HCT116 (cell line): ENCODE data around the gene FCER1G. TPM values are rescaled to one million over a fixed set of nuclear protein-coding genes. Genes with fewer than 3 reads are reported as not detected.

Source experiments
- ATAC-seq: fragments of 200-7000 bp; cut with Tn5 transposase; 2 replicates; pipeline ENCODE4 v1.9.1; 2020; ENCODE audit warnings: mild to moderate bottlenecking, moderate library complexity
- BruUV-seq: library from RNA; stranded (reverse); fragments of 400-500 nt; replicated peaks from 2 replicates; lab custom pipeline; 2021; lab: Mats Ljungman, UMichigan
- CTCF ChIA-PET: fragments of 300-600 bp; sonication (Branson Sonifier 250); formaldehyde crosslinking; loops from one replicate; lab custom pipeline; 2021; ENCODE audit warnings: antibody characterized with exemption; lab: Charles Lee
- POLR2A ChIA-PET: fragments of 300-600, 350-600 bp; sonication (Branson Sonifier 250); formaldehyde crosslinking; loops from one replicate; lab custom pipeline; 2021; ENCODE audit warnings: antibody characterized with exemption; lab: Charles Lee
- RAD21 ChIA-PET, 2 experiments: fragments of 300-600 bp; sonication (Branson Sonifier 250); formaldehyde crosslinking; loops; one replicate each; lab custom pipeline; 2023; ENCODE audit warnings: low total read pairs in 2 of 2; ENCODE audit not compliant: uncharacterized antibody in 2 of 2, unreplicated experiment in 2 of 2, low non-redundant PET in 1 of 2; lab: Charles Lee
- DNase-seq: peaks from one replicate; pipeline ENCODE4 v3.0.0-alpha.2; 2010; ENCODE audit warnings: low read depth, low spot score
- H2AFZ ChIP-seq: fragments of 200-600 bp; shearing (Covaris generic), sonication (generic); 2 replicates; pipeline ENCODE4 v1.6.1; 2017; ENCODE audit warnings: low read depth, mixed run types, mixed read lengths, antibody characterized with exemption, low read length; ENCODE audit not compliant: poor library complexity, severe bottlenecking
- H3K27ac ChIP-seq: 2 replicates; pipeline ENCODE4 v1.5.1; 2012; ENCODE audit warnings: low read depth, low read length
- H3K27me3 ChIP-seq: fragments of 200-600 bp; sonication (generic); 2 replicates; pipeline ENCODE4 v1.6.1; 2016; ENCODE audit warnings: mixed run types, low read length, mixed read lengths; ENCODE audit not compliant: insufficient read depth
- H3K36me3 ChIP-seq, 2 experiments: fragments of 200-500 bp in 1 of 2; fragments of 200-600 bp in 1 of 2; sonication (Bioruptor generic) in 1 of 2; sonication (generic) in 1 of 2; 2 replicates each; pipeline versions ENCODE4 v1.5.1 to v1.6.1; 2014 to 2016; ENCODE audit warnings: low read length in 2 of 2, inconsistent platforms in 1 of 2, mixed read lengths in 1 of 2, mixed run types in 1 of 2; ENCODE audit not compliant: insufficient read depth in 2 of 2, control insufficient read depth in 1 of 2
- H3K4me1 ChIP-seq, 2 experiments: fragments of 200-600 bp in 1 of 2; sonication (generic) in 1 of 2; 2 replicates each; pipeline versions ENCODE4 v1.5.1 to v1.6.1; 2012 to 2017; ENCODE audit warnings: low read length in 2 of 2, inconsistent platforms in 1 of 2, mild to moderate bottlenecking in 1 of 2, mixed read lengths in 1 of 2, mixed run types in 1 of 2, moderate library complexity in 1 of 2; ENCODE audit not compliant: insufficient read depth in 2 of 2, control insufficient read depth in 1 of 2
- H3K4me2 ChIP-seq: fragments of 200-600 bp; sonication (generic); 2 replicates; pipeline ENCODE4 v1.6.1; 2017; ENCODE audit warnings: mixed run types, low read length, mixed read lengths
- H3K4me3 ChIP-seq, 2 experiments: fragments of 200-600 bp in 1 of 2; sonication (generic) in 1 of 2; replicated peaks in 1 of 2; 2 replicates each; pipeline ENCODE4 v1.5.1; 2011 to 2016; ENCODE audit warnings: low read length in 2 of 2, control low read depth in 1 of 2, low read depth in 1 of 2, mild to moderate bottlenecking in 1 of 2, mixed read lengths in 1 of 2, mixed run types in 1 of 2
- H3K79me2 ChIP-seq: fragments of 200-600 bp; sonication (generic); 2 replicates; pipeline ENCODE4 v1.6.1; 2017; ENCODE audit warnings: mild to moderate bottlenecking, mixed run types, low read length, moderate library complexity, mixed read lengths; ENCODE audit not compliant: insufficient read depth
- H3K9ac ChIP-seq: fragments of 200-600 bp; sonication (generic); 2 replicates; pipeline ENCODE4 v1.6.1; 2016; ENCODE audit warnings: low read length, mixed read lengths
- H3K9me2 ChIP-seq: fragments of 200-600 bp; sonication (generic), shearing (Covaris generic); 2 replicates; pipeline ENCODE4 v1.6.1; 2017; ENCODE audit warnings: mixed run types, mild to moderate bottlenecking, moderate library complexity; ENCODE audit not compliant: insufficient read depth
- H3K9me3 ChIP-seq, 2 experiments: fragments of 200-500 bp in 1 of 2; fragments of 200-600 bp in 1 of 2; sonication (Bioruptor generic) in 1 of 2; sonication (generic) in 1 of 2; 2 replicates each; pipeline ENCODE4 v1.6.1; 2014 to 2017; ENCODE audit warnings: low read length in 2 of 2, mixed read lengths in 2 of 2, inconsistent platforms in 1 of 2, low read depth in 1 of 2, mild to moderate bottlenecking in 1 of 2, mixed run types in 1 of 2, moderate library complexity in 1 of 2; ENCODE audit not compliant: control insufficient read depth in 1 of 2, insufficient read depth in 1 of 2
- H4K20me1 ChIP-seq: fragments of 200-600 bp; sonication (generic), shearing (Covaris generic); 2 replicates; pipeline ENCODE4 v1.6.1; 2017; ENCODE audit warnings: mixed run types, mild to moderate bottlenecking, moderate library complexity; ENCODE audit not compliant: insufficient read depth
- CEBPB ChIP-seq: IDR thresholded peaks from 2 replicates; pipeline ENCODE4 v1.6.1; 2012; ENCODE audit warnings: low read depth
- ELF1 ChIP-seq: IDR thresholded peaks from 2 replicates; pipeline ENCODE4 v1.6.1; 2012; ENCODE audit warnings: low read depth, borderline replicate concordance
- EZH2 ChIP-seq: fragments of 200-600 bp; sonication (generic); IDR thresholded peaks from 2 replicates; pipeline ENCODE4 v1.6.1; 2017; ENCODE audit warnings: antibody characterized with exemption, mixed run types
- FOSL1 ChIP-seq: IDR thresholded peaks from 2 replicates; pipeline ENCODE4 v1.6.1; 2012; ENCODE audit warnings: low read depth
- JUND ChIP-seq: IDR thresholded peaks from 2 replicates; pipeline ENCODE4 v1.6.1; 2012
- POLR2A ChIP-seq: IDR thresholded peaks from 2 replicates; pipeline ENCODE4 v1.7.0; 2011; ENCODE audit warnings: borderline replicate concordance; ENCODE audit not compliant: insufficient read depth, insufficient read length; ENCODE audit errors: extremely low read depth
- RAD21 ChIP-seq: IDR thresholded peaks from 2 replicates; pipeline ENCODE4 v1.6.1; 2012; ENCODE audit warnings: low read depth, mild to moderate bottlenecking
- SIN3A ChIP-seq: IDR thresholded peaks from 2 replicates; pipeline ENCODE4 v1.6.1; 2012; ENCODE audit warnings: low read depth
- SP1 ChIP-seq: IDR thresholded peaks from 2 replicates; pipeline ENCODE4 v1.6.1; 2012; ENCODE audit warnings: low read depth
- TCF7L2 ChIP-seq: IDR thresholded peaks from 2 replicates; pipeline ENCODE4 v1.7.0; 2011; ENCODE audit warnings: borderline replicate concordance, inconsistent platforms; ENCODE audit not compliant: insufficient read depth, insufficient read length; ENCODE audit errors: extremely low read depth
- intact Hi-C: fragments of 100-400 bp; cut with micrococcal nuclease; formaldehyde crosslinking; loops from 2 replicates; pipeline ENCODE4 v1.10.0; 2022
- total RNA-seq: library from RNA; stranded (reverse); gene quantifications from one replicate; pipeline ENCODE4 v1.2.1, GENCODE V29; 2021; ENCODE audit not compliant: unreplicated experiment
- TF ChIP-seq, protein P1 (sequence below): IDR thresholded peaks from 2 replicates; pipeline ENCODE4 v1.6.1; 2011; ENCODE audit warnings: mild to moderate bottlenecking, low read length, moderate library complexity; ENCODE audit not compliant: insufficient replicate concordance; ENCODE audit errors: extremely low read depth
- TF ChIP-seq, protein P2 (sequence below): IDR thresholded peaks from 2 replicates; pipeline ENCODE4 v1.6.1; 2012
- TF ChIP-seq, protein P3 (sequence below): IDR thresholded peaks from 2 replicates; pipeline ENCODE4 v1.6.1; 2012; ENCODE audit warnings: low read depth

Gene FCER1G
- total RNA-seq, 1 experiment from 2014 or later: 0.86 TPM

DNA sequence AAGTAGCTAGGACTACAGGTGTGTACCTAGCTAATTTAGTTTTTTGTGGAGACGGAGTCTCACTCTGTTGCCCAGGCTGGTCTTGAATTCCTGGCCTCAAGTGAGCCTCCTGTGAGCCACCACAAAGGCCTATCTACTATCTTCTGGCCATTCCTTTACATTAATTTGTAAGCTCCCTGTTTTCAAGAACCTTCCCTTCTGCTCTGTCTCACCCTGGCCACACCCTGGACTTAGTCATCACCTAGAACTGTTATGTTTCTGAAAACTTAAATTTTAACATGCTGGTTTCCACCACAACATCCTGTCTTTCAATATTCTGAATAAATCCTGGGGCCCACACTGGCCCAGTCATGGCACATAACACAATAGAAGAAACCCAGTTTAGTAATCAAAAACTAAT, 32.9 kb upstream of the FCER1G start:
- DNase-seq: no peak
- no TSS peak for BruUV-seq
- peak overlapping the region; percentile 45 for H3K4me2 ChIP-seq
- peak; percentile 14; the same call in 1 of the 2 replicates for TF ChIP-seq FOSL1
- TF ChIP-seq POLR2A: no peak
- TF ChIP-seq, all 23 proteins: peak for 1
- no peak overlapping the region; the same call in 1 of the 2 replicates for H3K9ac ChIP-seq
- no peaks in the 10 kb centered on the region for H3K9me3 ChIP-seq
- peaks cover 19 to 34% of the 10 kb centered on the region in 2 experiments for H3K4me1 ChIP-seq
- no peaks in the 10 kb centered on the region for H4K20me1 ChIP-seq
- ChIA-PET CTCF (interaction anchor here (0.9 to 1.7 kb wide), 2 partner anchors 43 to 199 kb away, joined by 3 to 8 read pairs; no protein-coding TSS in a partner anchor), RAD21 (no interaction called here), POLR2A (interaction anchor here (2.3 kb wide), 1 partner anchor 16 kb away, joined by 13 read pairs; the partner anchor contains the start of gene PPOX)
- no peak overlapping the region for H2AFZ ChIP-seq
- no peaks in the 10 kb centered on the region for H3K9me2 ChIP-seq
- no peaks in the 10 kb centered on the region for H3K36me3 ChIP-seq
- no peak for ATAC-seq
- intact Hi-C loops: no loop called here
- H3K4me3 ChIP-seq: peak overlapping the region in 1 of 2 experiments; percentile 4; a peak in 1 of 4 replicates
- no peaks in the 10 kb centered on the region for H3K27me3 ChIP-seq
- H3K79me2 ChIP-seq: no peaks in the 10 kb centered on the region
- no peak overlapping the region for H3K27ac ChIP-seq

DNA sequence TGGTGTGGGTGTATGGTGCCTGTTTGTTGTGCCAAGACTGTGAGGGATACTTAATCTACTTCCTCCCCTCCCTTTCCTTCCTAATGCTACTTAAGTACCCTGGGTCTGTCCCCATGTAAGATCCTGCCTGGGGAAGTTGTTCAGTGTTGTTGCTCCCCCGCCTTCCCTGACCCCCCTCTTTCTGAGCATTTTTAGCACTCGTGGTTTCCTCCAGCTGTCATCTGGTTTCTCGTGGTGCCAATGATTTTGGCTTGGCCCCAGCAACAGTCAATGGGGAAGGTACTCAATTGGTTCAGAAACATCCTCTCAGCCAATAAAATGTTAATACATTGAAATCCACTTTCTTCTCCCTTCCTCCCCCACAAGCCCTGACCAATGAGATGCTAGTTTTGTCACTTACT, 29.8 kb upstream of the FCER1G start:
- DNase-seq: no peak
- no peaks in the 10 kb centered on the region for H3K36me3 ChIP-seq
- no peak for ATAC-seq
- H3K9me2 ChIP-seq: no peaks in the 10 kb centered on the region
- H3K27ac ChIP-seq: no peak overlapping the region
- TF ChIP-seq RAD21 (no peak), TCF7L2 (no peak), SP1 (no peak), POLR2A (no peak), SIN3A (no peak), ELF1 (no peak), CEBPB (no peak), JUND (no peak), EZH2 (no peak)
- TF ChIP-seq, protein P1, sequence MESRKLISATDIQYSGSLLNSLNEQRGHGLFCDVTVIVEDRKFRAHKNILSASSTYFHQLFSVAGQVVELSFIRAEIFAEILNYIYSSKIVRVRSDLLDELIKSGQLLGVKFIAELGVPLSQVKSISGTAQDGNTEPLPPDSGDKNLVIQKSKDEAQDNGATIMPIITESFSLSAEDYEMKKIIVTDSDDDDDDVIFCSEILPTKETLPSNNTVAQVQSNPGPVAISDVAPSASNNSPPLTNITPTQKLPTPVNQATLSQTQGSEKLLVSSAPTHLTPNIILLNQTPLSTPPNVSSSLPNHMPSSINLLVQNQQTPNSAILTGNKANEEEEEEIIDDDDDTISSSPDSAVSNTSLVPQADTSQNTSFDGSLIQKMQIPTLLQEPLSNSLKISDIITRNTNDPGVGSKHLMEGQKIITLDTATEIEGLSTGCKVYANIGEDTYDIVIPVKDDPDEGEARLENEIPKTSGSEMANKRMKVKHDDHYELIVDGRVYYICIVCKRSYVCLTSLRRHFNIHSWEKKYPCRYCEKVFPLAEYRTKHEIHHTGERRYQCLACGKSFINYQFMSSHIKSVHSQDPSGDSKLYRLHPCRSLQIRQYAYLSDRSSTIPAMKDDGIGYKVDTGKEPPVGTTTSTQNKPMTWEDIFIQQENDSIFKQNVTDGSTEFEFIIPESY: no peak
- TF ChIP-seq, protein P2, sequence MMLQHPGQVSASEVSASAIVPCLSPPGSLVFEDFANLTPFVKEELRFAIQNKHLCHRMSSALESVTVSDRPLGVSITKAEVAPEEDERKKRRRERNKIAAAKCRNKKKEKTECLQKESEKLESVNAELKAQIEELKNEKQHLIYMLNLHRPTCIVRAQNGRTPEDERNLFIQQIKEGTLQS: no peak
- TF ChIP-seq, protein P3, sequence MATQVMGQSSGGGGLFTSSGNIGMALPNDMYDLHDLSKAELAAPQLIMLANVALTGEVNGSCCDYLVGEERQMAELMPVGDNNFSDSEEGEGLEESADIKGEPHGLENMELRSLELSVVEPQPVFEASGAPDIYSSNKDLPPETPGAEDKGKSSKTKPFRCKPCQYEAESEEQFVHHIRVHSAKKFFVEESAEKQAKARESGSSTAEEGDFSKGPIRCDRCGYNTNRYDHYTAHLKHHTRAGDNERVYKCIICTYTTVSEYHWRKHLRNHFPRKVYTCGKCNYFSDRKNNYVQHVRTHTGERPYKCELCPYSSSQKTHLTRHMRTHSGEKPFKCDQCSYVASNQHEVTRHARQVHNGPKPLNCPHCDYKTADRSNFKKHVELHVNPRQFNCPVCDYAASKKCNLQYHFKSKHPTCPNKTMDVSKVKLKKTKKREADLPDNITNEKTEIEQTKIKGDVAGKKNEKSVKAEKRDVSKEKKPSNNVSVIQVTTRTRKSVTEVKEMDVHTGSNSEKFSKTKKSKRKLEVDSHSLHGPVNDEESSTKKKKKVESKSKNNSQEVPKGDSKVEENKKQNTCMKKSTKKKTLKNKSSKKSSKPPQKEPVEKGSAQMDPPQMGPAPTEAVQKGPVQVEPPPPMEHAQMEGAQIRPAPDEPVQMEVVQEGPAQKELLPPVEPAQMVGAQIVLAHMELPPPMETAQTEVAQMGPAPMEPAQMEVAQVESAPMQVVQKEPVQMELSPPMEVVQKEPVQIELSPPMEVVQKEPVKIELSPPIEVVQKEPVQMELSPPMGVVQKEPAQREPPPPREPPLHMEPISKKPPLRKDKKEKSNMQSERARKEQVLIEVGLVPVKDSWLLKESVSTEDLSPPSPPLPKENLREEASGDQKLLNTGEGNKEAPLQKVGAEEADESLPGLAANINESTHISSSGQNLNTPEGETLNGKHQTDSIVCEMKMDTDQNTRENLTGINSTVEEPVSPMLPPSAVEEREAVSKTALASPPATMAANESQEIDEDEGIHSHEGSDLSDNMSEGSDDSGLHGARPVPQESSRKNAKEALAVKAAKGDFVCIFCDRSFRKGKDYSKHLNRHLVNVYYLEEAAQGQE: no peak
- no peak overlapping the region for H2AFZ ChIP-seq
- intact Hi-C loops: no loop called here
- H3K4me3 ChIP-seq: no peak overlapping the region
- ChIA-PET POLR2A (no interaction called here), RAD21 (no interaction called here), CTCF (interaction anchor here (1.2 kb wide), 1 partner anchor 20 kb away, joined by 3 read pairs; no protein-coding TSS in a partner anchor)
- peaks cover 12 to 24% of the 10 kb centered on the region in 2 experiments for H3K4me1 ChIP-seq
- no peaks in the 10 kb centered on the region for H3K9me3 ChIP-seq
- no peak overlapping the region for H3K4me2 ChIP-seq
- H4K20me1 ChIP-seq: no peaks in the 10 kb centered on the region
- BruUV-seq: no TSS peak
- H3K79me2 ChIP-seq: no peaks in the 10 kb centered on the region
- H3K27me3 ChIP-seq: no peaks in the 10 kb centered on the region
- no peak overlapping the region for H3K9ac ChIP-seq
